GM21367 (cell line): ENCODE data around the gene SLC25A15.
"Not testable (repeated sequence)": the region's sequence is repeated elsewhere in the genome, so short reads cannot be mapped to it uniquely, and the experiment has no call there.

Experiments used
- ATAC-seq: cut with Tn5 transposase; IDR thresholded peaks from one replicate; pipeline ENCODE4 v1.9.1; 2021; ENCODE audit not compliant: unreplicated experiment

Gene SLC25A15

GRCh38 chr13:40812724-40813445 is 23.5 kb downstream of the SLC25A15 start:
- no peak for ATAC-seq

- no peak for ATAC-seq
These were observed 24.4 kb downstream of the SLC25A15 start for GRCh38 chr13:40813667-40814454.

GRCh38 chr13:40814803-40815202 is 25.4 kb downstream of the SLC25A15 start:
- no peak for ATAC-seq

DNA sequence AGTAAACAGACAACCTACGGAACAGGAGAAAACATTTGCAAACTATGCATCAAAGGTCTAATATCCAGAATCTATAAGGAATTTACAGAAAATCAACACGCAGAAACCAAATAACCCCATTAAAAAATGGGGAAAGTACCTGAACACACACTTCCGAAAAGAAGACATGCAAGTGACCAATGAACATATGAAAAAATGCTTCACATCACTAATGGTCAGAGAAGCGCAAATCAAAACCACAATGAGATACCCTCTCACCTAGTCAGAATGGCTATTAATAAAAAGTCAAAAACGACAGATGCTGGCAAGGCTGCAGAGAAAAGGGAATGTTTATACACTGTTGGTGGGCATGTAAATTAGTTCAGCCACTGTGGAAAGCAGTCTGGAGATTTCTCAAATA is 29.5 kb downstream of the SLC25A15 start:
- ATAC-seq, result no peak

GRCh38 chr13:40819797-40820315 is 30.4 kb downstream of the SLC25A15 start:
- no peak for ATAC-seq

DNA sequence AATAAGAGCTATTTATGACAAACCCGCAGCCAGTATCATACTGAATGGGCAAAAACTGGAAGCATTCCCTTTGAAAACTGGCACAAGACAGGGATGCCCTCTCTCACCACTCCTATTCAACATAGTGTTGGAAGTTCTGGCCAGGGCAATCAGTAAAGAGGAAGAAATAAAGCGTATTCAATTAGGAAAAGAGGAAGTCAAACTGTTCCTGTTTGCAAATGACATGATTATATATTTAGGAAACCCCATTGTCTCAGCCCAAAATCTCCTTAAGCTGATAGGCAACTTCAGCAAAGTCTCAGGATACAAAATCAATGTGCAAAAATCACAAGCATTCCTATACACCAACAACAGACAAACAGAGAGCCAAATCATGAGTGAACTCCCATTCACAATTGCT is 50.3 kb downstream of the SLC25A15 start:
- not testable (repeated sequence) for ATAC-seq

DNA sequence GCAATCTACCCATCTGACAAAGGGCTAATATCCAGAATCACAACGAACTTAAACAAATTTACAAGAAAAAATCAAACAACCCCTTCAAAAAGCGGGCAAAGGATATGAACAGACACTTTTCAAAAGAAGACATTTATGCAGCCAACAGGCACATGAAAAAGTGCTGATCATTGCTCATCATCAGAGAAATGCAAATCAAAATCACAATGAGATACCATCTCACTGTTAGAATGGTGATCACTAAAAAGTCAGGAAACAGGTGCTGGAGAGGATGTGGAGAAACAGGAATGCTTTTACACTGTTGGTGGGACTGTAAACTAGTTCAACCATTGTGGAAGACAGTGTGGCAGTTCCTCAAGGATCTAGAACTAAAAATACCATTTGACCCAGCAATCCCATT is 51.5 kb downstream of the SLC25A15 start:
- not testable (repeated sequence) for ATAC-seq
